K562 (cell line): ENCODE results near the gene CTPS2. TPM values are rescaled to one million over a fixed set of nuclear protein-coding genes. Genes with fewer than 3 reads are reported as not detected.

ENCODE experiments used
- ATAC-seq: fragments of 200-7000 bp; cut with Tn5 transposase; 3 replicates; pipeline ENCODE4 v1.9.1; 2020; ENCODE audit warnings: moderate library complexity
- BruUV-seq: library from RNA; stranded (reverse); fragments of 400-500 nt; replicated peaks from 2 replicates; lab custom pipeline; 2021; lab: Mats Ljungman, UMichigan
- CTCF ChIA-PET: fragments of 300-600 bp; formaldehyde crosslinking; extraction: SDS; loops from one replicate; lab custom pipeline; 2021; ENCODE audit warnings: low intra/inter-chr PET ratio; lab: Yijun Ruan, JAX
- POLR2A ChIA-PET: fragments of 300-600, 350-650 bp; sonication (Branson Sonifier 250); formaldehyde crosslinking; extraction: SDS; loops from one replicate; lab custom pipeline; 2021; ENCODE audit warnings: antibody characterized with exemption, inconsistent platforms; lab: Yijun Ruan, JAX
- DNase-seq, 4 experiments: peaks; one replicate each; pipeline versions ENCODE4 v3.0.0 to v3.0.0-alpha.2; 2011 to 2018; ENCODE audit warnings: low spot score in 3 of 4, mixed read lengths in 3 of 4; ENCODE audit errors: extremely low read depth in 1 of 4
- FAIRE-seq: peaks from 2 replicates; lab custom pipeline; 2011; peaks lifted over from hg19 to GRCh38; lab: Jason Lieb, UNC
- H2AFZ ChIP-seq: 2 replicates; pipeline ENCODE4 v1.6.0; 2011; ENCODE audit warnings: low read depth, low read length, control low read depth, inconsistent platforms
- H3K27ac ChIP-seq: fragments of 200-600 bp; 3 replicates; pipeline ENCODE4 v1.8.0; 2011; ENCODE audit warnings: low read depth, mild to moderate bottlenecking, control low read depth, inconsistent platforms, low read length, moderate library complexity, mixed read lengths; ENCODE audit errors: extremely low read depth
- H3K27me3 ChIP-seq, 2 experiments: fragments of 300-600 bp in 1 of 2; 2 replicates in 1 of 2; 3 replicates in 1 of 2; pipeline versions ENCODE4 v1.6.0 to v1.8.0; 2011; ENCODE audit warnings: inconsistent platforms in 2 of 2, low read length in 2 of 2, mild to moderate bottlenecking in 1 of 2, mixed read lengths in 1 of 2, moderate library complexity in 1 of 2; ENCODE audit not compliant: control insufficient read depth in 2 of 2, insufficient read depth in 2 of 2
- H3K36me3 ChIP-seq: fragments of 300-600 bp; 3 replicates; pipeline ENCODE4 v1.8.0; 2011; ENCODE audit warnings: mild to moderate bottlenecking, low read length, inconsistent platforms; ENCODE audit not compliant: control insufficient read depth, insufficient read depth
- H3K4me1 ChIP-seq, 2 experiments: fragments of 200-600 bp in 1 of 2; replicated peaks in 1 of 2; 2 replicates in 1 of 2; 3 replicates in 1 of 2; pipeline versions ENCODE4 v1.5.1 to v1.8.0; 2011; ENCODE audit warnings: inconsistent platforms in 2 of 2, low read length in 2 of 2, mild to moderate bottlenecking in 1 of 2, mixed read lengths in 1 of 2, moderate library complexity in 1 of 2; ENCODE audit not compliant: control insufficient read depth in 2 of 2, insufficient read depth in 2 of 2
- H3K4me2 ChIP-seq: 2 replicates; pipeline ENCODE4 v1.6.1; 2011; ENCODE audit warnings: low read length, control low read depth, inconsistent platforms, mixed read lengths; ENCODE audit not compliant: insufficient read depth
- H3K4me3 ChIP-seq: fragments of 200-600 bp; sonication (generic), shearing (Covaris generic); 2 replicates; pipeline ENCODE4 v1.5.1; 2016; ENCODE audit warnings: control low read depth, inconsistent platforms
- H3K79me2 ChIP-seq: fragments of 200-600 bp; 3 replicates; pipeline ENCODE4 v1.8.0; 2011; ENCODE audit warnings: low read length, inconsistent platforms; ENCODE audit not compliant: control insufficient read depth, insufficient read depth
- H3K9ac ChIP-seq, 2 experiments: 2 replicates each; pipeline versions ENCODE4 v1.6.0 to v1.6.1; 2011; ENCODE audit warnings: low read depth in 2 of 2, low read length in 2 of 2, control low read depth in 1 of 2, inconsistent platforms in 1 of 2, mild to moderate bottlenecking in 1 of 2, mixed read lengths in 1 of 2; ENCODE audit not compliant: insufficient read depth in 1 of 2
- H3K9me1 ChIP-seq: one replicate; pipeline ENCODE4 v1.6.0; 2011; ENCODE audit warnings: inconsistent platforms, mild to moderate bottlenecking, low read length, moderate library complexity; ENCODE audit not compliant: control insufficient read depth, insufficient read depth
- H3K9me3 ChIP-seq: replicated peaks from 2 replicates; pipeline ENCODE4 v1.5.1; 2011; ENCODE audit warnings: low read depth, low read length, inconsistent platforms; ENCODE audit not compliant: control insufficient read depth, insufficient read depth
- H4K20me1 ChIP-seq: replicated peaks from 2 replicates; pipeline ENCODE4 v1.6.1; 2011; ENCODE audit warnings: low read length, inconsistent platforms, mixed read lengths; ENCODE audit not compliant: control insufficient read depth, insufficient read depth
- EWSR1 ChIP-seq: fragments of 450-650 bp; IDR thresholded peaks from 2 replicates; pipeline ENCODE4 v1.6.1; 2018; ENCODE audit warnings: borderline replicate concordance, mild to moderate bottlenecking, low read depth, moderate library complexity; ENCODE audit not compliant: partially characterized antibody
- PTBP1 ChIP-seq: fragments of 200-400 bp; formaldehyde crosslinking; IDR thresholded peaks from 2 replicates; pipeline ENCODE4 v1.6.1; 2017; ENCODE audit warnings: low read depth, low read length
- SAFB ChIP-seq: fragments of 200-400 bp; formaldehyde crosslinking; IDR thresholded peaks from 2 replicates; pipeline ENCODE4 v1.6.1; 2017; ENCODE audit warnings: low read depth, low read length, borderline replicate concordance
- TCF3 ChIP-seq: sonication (generic); formaldehyde crosslinking; IDR thresholded peaks from 2 replicates; pipeline ENCODE4 v1.4.0; 2020; ENCODE audit warnings: mild to moderate bottlenecking, missing genetic modification reagents
- WGBS: fragments of 100-300 bp; shearing (Covaris generic); methylation state at CpG from one replicate; pipeline ENCODE4 v1.1.6; 2016; ENCODE audit warnings: low coverage, mixed read lengths; ENCODE audit not compliant: insufficient coverage; ENCODE audit errors: missing lambda C conversion rate; 5-methylcytosine and 5-hydroxymethylcytosine counted together
- in situ Hi-C: fragments of 300-500 bp; cut with MboI; formaldehyde crosslinking; loops from 4 replicates; pipeline ENCODE4 v1.15.0; 2018; ENCODE audit warnings: inconsistent platforms, mixed read lengths
- intact Hi-C: fragments of 100-400 bp; cut with micrococcal nuclease; formaldehyde crosslinking; loops from 2 replicates; pipeline ENCODE4 v1.14.2; 2022
- polyA plus RNA-seq, 8 experiments: library from polyadenylated mRNA; depleted of rRNA in 4 of 8; stranded (reverse) in 5 of 8; unstranded in 3 of 8; fragments of >200 nt; fragmentation: Nextera tagmentation in 2 of 8; fragmentation: Illumina TruSeq in 1 of 8; extraction: Ambion mirVana in 2 of 8; extraction: Trizol in 1 of 8; gene quantifications; 2 replicates each; pipeline versions ENCODE4 v1.2.1 to v1.2.3, GENCODE V29; 2011 to 2014; ENCODE audit warnings: inconsistent platforms in 1 of 8, missing spikeins in 1 of 8
- total RNA-seq, 7 experiments: library from RNA; depleted of rRNA in 6 of 7; stranded (reverse); fragments of >200 nt in 6 of 7; fragmentation: Illumina TruSeq in 2 of 7; extraction: Trizol in 2 of 7; gene quantifications; 2 replicates each; pipeline versions ENCODE4 v1.2.1 to v1.2.3, GENCODE V29; 2011 to 2021; ENCODE audit warnings: low replicate concordance in 1 of 7

CTPS2 gene
- total and polyA plus RNA-seq, 9 of the 15 experiments (the other 6 are each of a cell fraction or from before 2014, with no cell fraction given) = 5.4 to 19.5 (median 14.1) TPM

GRCh38 chrX:16702700-16703599, 9.5 kb downstream of the CTPS2 start (continued):
- no peak for TF ChIP-seq TCF3 (CRISPR knock-in tag)

GRCh38 chrX:16700734-16701133, 11.7 kb downstream of the CTPS2 start:
- no peak overlapping the region for H3K9ac ChIP-seq
- no peak for FAIRE-seq
- TF ChIP-seq SAFB (no peak), EWSR1 (no peak), PTBP1 (no peak)
- TF ChIP-seq, all 486 proteins: peak for 0
- Histone ChIP-seq H4K20me1 (no peaks in the 10 kb centered on the region), H3K36me3 (peaks cover 32% of the 10 kb centered on the region; the same call in 2 of the 3 replicates), H3K27me3 (no peaks in the 10 kb centered on the region), H3K4me2 (no peak overlapping the region), H3K27ac (no peak overlapping the region), H3K4me3 (no peak overlapping the region), H3K4me1 (no peaks in the 10 kb centered on the region), H3K79me2 (no peaks in the 10 kb centered on the region), H3K9me1 (no peaks in the 10 kb centered on the region), H3K9me3 (no peaks in the 10 kb centered on the region), H2AFZ (no peak overlapping the region)
- intact Hi-C loops = no loop called here
- in situ Hi-C loops = no loop called here
- ChIA-PET CTCF (no interaction called here), POLR2A (no interaction called here)
- no TSS peak for BruUV-seq
- DNase-seq (no peak), ATAC-seq (no peak)
- 75% methylated on average over 2 of the region's 2 CpGs for WGBS
